HepG2 (cell line): ENCODE measurements around the gene B3GNT7. TPM values are rescaled to one million over a fixed set of nuclear protein-coding genes. Genes with fewer than 3 reads are reported as not detected.

ENCODE experiments used
- EED ChIP-seq: sonication (generic); formaldehyde crosslinking; IDR thresholded peaks from 2 replicates; pipeline ENCODE4 v1.5.0; 2020; ENCODE audit warnings: mild to moderate bottlenecking, missing genetic modification reagents
- HDAC2 ChIP-seq: sonication (generic); formaldehyde crosslinking; IDR thresholded peaks from 2 replicates; pipeline ENCODE4 v1.4.0; 2020; ENCODE audit warnings: missing genetic modification reagents
- MTA1 ChIP-seq: sonication (generic); formaldehyde crosslinking; IDR thresholded peaks from 2 replicates; pipeline ENCODE4 v1.4.0; 2020; ENCODE audit warnings: missing genetic modification reagents, mild to moderate bottlenecking, borderline replicate concordance
- RBAK ChIP-seq: sonication (generic); formaldehyde crosslinking; IDR thresholded peaks from 2 replicates; pipeline ENCODE4 v1.5.1; 2020; ENCODE audit warnings: mild to moderate bottlenecking, missing genetic modification reagents
- SALL1 ChIP-seq: sonication (generic); formaldehyde crosslinking; IDR thresholded peaks from 2 replicates; pipeline ENCODE4 v1.8.0; 2022; ENCODE audit warnings: mild to moderate bottlenecking, missing genetic modification reagents
- TBX2 ChIP-seq: sonication (generic); formaldehyde crosslinking; IDR thresholded peaks from 2 replicates; pipeline ENCODE4 v1.5.0; 2020; ENCODE audit warnings: missing genetic modification reagents, mild to moderate bottlenecking, borderline replicate concordance
- ZMYM3 ChIP-seq: sonication (generic); formaldehyde crosslinking; IDR thresholded peaks from 2 replicates; pipeline ENCODE4 v1.5.1; 2020; ENCODE audit warnings: mild to moderate bottlenecking, missing genetic modification reagents
- ZNF746 ChIP-seq: sonication (generic); formaldehyde crosslinking; IDR thresholded peaks from 2 replicates; pipeline ENCODE4 v1.8.0; 2022; ENCODE audit warnings: mild to moderate bottlenecking, missing genetic modification reagents
- ZNF891 ChIP-seq: sonication (generic); formaldehyde crosslinking; IDR thresholded peaks from 2 replicates; pipeline ENCODE4 v1.5.0; 2020; ENCODE audit warnings: mild to moderate bottlenecking, missing genetic modification reagents
- polyA plus RNA-seq, 8 experiments: library from polyadenylated mRNA; depleted of rRNA in 3 of 8; stranded (reverse) in 7 of 8; unstranded in 1 of 8; fragments of >200 nt; fragmentation: Illumina TruSeq in 4 of 8; extraction: Trizol in 4 of 8; gene quantifications; 2 replicates each; pipeline versions ENCODE4 v1.2.1 to v1.2.3, GENCODE V29; 2011 to 2016; ENCODE audit warnings: low read depth in 4 of 8, missing spikeins in 1 of 8, mixed read lengths in 1 of 8; ENCODE audit not compliant: insufficient read depth in 1 of 8
- total RNA-seq, 5 experiments: library from RNA; depleted of rRNA; stranded (reverse); fragments of >200 nt; fragmentation: Illumina TruSeq; extraction: Trizol; gene quantifications; 2 replicates each; pipeline ENCODE4 v1.2.3, GENCODE V29; 2016; ENCODE audit warnings: low read depth in 1 of 5
- TF ChIP-seq, protein P1 (sequence below): sonication (generic); formaldehyde crosslinking; IDR thresholded peaks from 2 replicates; pipeline ENCODE4 v1.8.1; 2022; ENCODE audit warnings: low read depth, mild to moderate bottlenecking, missing genetic modification reagents
- TF ChIP-seq, protein P2 (sequence below): sonication (generic); formaldehyde crosslinking; IDR thresholded peaks from 2 replicates; pipeline ENCODE4 v1.5.1; 2020; ENCODE audit warnings: mild to moderate bottlenecking, missing genetic modification reagents, moderate library complexity
- TF ChIP-seq, protein P3 (sequence below): sonication (generic); formaldehyde crosslinking; IDR thresholded peaks from 2 replicates; pipeline ENCODE4 v1.8.0; 2022; ENCODE audit warnings: mild to moderate bottlenecking, missing genetic modification reagents, borderline replicate concordance
- TF ChIP-seq, protein P4 (sequence below): sonication (generic); formaldehyde crosslinking; IDR thresholded peaks from 2 replicates; pipeline ENCODE4 v1.4.0; 2020; ENCODE audit warnings: low read depth, mild to moderate bottlenecking, missing genetic modification reagents
- TF ChIP-seq, protein P5 (sequence below): sonication (generic); formaldehyde crosslinking; IDR thresholded peaks from 2 replicates; pipeline ENCODE4; 2020; ENCODE audit warnings: missing genetic modification reagents, mild to moderate bottlenecking, borderline replicate concordance

The B3GNT7 gene
- total and polyA plus RNA-seq, 2 of the 13 experiments (the other 11 are each of a cell fraction or from before 2014, with no cell fraction given), result 0.04 to 0.24 TPM

DNA sequence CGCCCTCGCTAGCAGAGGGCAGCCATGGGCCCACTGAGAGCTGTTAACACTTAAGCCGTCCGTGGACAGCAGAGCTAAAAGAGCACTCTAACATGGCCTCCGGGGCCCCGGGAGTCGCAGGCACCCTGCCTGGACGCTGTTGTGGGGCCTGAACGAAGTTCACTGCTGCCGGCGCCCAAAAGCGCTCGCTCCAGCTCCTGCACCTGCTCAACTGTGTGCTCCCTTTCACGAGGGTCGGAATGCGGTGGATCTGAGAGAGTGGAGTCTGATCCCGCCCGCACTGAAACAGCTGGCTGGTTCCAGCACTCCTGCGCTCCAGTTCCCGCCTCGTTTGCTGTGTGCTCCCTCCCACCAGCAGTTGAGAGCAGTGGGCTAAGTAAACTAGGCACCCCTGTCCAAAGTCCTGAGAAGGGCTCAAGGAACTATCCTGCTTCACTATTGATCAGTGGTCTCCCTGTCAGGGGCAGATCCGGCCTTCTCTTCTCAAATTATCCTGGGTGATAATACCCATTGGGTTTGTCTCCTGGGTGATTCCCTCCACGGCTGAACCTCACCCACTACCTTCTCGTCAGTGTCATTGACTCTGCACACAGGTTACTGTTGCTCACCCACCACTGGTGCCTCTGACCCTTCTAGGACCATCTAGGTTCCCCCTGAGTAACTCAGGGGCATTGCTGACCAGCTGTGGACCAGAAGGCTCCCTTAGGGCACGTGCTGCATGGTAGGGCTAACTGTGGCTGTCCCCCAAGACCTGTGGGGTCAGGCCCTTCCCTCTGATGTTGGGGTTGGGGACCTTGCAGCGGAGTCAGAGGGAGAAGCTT lies 23.5 kb downstream of the B3GNT7 start (continued):
- TF ChIP-seq, protein P1, sequence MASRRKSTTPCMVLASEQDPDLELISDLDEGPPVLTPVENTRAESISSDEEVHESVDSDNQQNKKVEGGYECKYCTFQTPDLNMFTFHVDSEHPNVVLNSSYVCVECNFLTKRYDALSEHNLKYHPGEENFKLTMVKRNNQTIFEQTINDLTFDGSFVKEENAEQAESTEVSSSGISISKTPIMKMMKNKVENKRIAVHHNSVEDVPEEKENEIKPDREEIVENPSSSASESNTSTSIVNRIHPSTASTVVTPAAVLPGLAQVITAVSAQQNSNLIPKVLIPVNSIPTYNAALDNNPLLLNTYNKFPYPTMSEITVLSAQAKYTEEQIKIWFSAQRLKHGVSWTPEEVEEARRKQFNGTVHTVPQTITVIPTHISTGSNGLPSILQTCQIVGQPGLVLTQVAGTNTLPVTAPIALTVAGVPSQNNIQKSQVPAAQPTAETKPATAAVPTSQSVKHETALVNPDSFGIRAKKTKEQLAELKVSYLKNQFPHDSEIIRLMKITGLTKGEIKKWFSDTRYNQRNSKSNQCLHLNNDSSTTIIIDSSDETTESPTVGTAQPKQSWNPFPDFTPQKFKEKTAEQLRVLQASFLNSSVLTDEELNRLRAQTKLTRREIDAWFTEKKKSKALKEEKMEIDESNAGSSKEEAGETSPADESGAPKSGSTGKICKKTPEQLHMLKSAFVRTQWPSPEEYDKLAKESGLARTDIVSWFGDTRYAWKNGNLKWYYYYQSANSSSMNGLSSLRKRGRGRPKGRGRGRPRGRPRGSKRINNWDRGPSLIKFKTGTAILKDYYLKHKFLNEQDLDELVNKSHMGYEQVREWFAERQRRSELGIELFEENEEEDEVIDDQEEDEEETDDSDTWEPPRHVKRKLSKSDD (CRISPR knock-in tag), result peak; percentile 80; the same call in 1 of the 2 replicates
- peak; percentile 19 for TF ChIP-seq ZNF891 (CRISPR knock-in tag)
- no peak for TF ChIP-seq HDAC2 (CRISPR knock-in tag)
- TF ChIP-seq, protein P2, sequence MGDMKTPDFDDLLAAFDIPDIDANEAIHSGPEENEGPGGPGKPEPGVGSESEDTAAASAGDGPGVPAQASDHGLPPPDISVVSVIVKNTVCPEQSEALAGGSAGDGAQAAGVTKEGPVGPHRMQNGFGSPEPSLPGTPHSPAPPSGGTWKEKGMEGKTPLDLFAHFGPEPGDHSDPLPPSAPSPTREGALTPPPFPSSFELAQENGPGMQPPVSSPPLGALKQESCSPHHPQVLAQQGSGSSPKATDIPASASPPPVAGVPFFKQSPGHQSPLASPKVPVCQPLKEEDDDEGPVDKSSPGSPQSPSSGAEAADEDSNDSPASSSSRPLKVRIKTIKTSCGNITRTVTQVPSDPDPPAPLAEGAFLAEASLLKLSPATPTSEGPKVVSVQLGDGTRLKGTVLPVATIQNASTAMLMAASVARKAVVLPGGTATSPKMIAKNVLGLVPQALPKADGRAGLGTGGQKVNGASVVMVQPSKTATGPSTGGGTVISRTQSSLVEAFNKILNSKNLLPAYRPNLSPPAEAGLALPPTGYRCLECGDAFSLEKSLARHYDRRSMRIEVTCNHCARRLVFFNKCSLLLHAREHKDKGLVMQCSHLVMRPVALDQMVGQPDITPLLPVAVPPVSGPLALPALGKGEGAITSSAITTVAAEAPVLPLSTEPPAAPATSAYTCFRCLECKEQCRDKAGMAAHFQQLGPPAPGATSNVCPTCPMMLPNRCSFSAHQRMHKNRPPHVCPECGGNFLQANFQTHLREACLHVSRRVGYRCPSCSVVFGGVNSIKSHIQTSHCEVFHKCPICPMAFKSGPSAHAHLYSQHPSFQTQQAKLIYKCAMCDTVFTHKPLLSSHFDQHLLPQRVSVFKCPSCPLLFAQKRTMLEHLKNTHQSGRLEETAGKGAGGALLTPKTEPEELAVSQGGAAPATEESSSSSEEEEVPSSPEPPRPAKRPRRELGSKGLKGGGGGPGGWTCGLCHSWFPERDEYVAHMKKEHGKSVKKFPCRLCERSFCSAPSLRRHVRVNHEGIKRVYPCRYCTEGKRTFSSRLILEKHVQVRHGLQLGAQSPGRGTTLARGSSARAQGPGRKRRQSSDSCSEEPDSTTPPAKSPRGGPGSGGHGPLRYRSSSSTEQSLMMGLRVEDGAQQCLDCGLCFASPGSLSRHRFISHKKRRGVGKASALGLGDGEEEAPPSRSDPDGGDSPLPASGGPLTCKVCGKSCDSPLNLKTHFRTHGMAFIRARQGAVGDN (CRISPR knock-in tag), result peak; percentile 93
- peak; percentile 40; the same call in 1 of the 2 replicates for TF ChIP-seq EED (CRISPR knock-in tag)
- TF ChIP-seq SALL1 (CRISPR knock-in tag), result peak; percentile 57; the same call in 1 of the 2 replicates
- TF ChIP-seq MTA1 (CRISPR knock-in tag), result peak; percentile 84
- TF ChIP-seq, protein P3, sequence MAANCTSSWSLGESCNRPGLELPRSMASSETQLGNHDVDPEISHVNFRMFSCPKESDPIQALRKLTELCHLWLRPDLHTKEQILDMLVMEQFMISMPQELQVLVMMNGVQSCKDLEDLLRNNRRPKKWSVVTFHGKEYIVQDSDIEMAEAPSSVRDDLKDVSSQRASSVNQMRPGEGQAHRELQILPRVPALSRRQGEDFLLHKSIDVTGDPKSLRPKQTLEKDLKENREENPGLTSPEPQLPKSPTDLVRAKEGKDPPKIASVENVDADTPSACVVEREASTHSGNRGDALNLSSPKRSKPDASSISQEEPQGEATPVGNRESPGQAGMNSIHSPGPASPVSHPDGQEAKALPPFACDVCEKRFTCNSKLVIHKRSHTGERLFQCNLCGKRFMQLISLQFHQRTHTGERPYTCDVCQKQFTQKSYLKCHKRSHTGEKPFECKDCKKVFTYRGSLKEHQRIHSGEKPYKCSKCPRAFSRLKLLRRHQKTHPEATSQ (CRISPR knock-in tag), result 0 out of 2 replicates have a peak, but pooled peaks have one; percentile 43
- peak; percentile 21; the same call in 1 of the 2 replicates for TF ChIP-seq ZMYM3 (CRISPR knock-in tag)
- peak; percentile 42; the same call in 1 of the 2 replicates for TF ChIP-seq TBX2 (CRISPR knock-in tag)
- TF ChIP-seq, protein P4, sequence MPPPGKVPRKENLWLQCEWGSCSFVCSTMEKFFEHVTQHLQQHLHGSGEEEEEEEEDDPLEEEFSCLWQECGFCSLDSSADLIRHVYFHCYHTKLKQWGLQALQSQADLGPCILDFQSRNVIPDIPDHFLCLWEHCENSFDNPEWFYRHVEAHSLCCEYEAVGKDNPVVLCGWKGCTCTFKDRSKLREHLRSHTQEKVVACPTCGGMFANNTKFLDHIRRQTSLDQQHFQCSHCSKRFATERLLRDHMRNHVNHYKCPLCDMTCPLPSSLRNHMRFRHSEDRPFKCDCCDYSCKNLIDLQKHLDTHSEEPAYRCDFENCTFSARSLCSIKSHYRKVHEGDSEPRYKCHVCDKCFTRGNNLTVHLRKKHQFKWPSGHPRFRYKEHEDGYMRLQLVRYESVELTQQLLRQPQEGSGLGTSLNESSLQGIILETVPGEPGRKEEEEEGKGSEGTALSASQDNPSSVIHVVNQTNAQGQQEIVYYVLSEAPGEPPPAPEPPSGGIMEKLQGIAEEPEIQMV (CRISPR knock-in tag), result 0 out of 2 replicates have a peak, but pooled peaks have one; percentile 43
- TF ChIP-seq ZNF746, result 0 out of 2 replicates have a peak, but pooled peaks have one; percentile 51
- TF ChIP-seq RBAK (CRISPR knock-in tag), result peak; percentile 37; the same call in 1 of the 2 replicates
- TF ChIP-seq, protein P5, sequence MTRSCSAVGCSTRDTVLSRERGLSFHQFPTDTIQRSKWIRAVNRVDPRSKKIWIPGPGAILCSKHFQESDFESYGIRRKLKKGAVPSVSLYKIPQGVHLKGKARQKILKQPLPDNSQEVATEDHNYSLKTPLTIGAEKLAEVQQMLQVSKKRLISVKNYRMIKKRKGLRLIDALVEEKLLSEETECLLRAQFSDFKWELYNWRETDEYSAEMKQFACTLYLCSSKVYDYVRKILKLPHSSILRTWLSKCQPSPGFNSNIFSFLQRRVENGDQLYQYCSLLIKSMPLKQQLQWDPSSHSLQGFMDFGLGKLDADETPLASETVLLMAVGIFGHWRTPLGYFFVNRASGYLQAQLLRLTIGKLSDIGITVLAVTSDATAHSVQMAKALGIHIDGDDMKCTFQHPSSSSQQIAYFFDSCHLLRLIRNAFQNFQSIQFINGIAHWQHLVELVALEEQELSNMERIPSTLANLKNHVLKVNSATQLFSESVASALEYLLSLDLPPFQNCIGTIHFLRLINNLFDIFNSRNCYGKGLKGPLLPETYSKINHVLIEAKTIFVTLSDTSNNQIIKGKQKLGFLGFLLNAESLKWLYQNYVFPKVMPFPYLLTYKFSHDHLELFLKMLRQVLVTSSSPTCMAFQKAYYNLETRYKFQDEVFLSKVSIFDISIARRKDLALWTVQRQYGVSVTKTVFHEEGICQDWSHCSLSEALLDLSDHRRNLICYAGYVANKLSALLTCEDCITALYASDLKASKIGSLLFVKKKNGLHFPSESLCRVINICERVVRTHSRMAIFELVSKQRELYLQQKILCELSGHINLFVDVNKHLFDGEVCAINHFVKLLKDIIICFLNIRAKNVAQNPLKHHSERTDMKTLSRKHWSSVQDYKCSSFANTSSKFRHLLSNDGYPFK (CRISPR knock-in tag), result peak; percentile 60; the same call in 1 of the 2 replicates
